GM19240 (cell line): ENCODE results near the gene PROCA1.
"Not testable (repeated sequence)": the region's sequence is repeated elsewhere in the genome, so short reads cannot be mapped to it uniquely, and the experiment has no call there.

Source experiments
- DNase-seq: peaks from one replicate; pipeline ENCODE4 v3.0.0; 2011; ENCODE audit warnings: low spot score; ENCODE audit not compliant: insufficient read length

PROCA1 gene

GRCh38 chr17:28725660-28726225 is 14.1 kb upstream of the PROCA1 start:
- DNase-seq, result no peak

DNA sequence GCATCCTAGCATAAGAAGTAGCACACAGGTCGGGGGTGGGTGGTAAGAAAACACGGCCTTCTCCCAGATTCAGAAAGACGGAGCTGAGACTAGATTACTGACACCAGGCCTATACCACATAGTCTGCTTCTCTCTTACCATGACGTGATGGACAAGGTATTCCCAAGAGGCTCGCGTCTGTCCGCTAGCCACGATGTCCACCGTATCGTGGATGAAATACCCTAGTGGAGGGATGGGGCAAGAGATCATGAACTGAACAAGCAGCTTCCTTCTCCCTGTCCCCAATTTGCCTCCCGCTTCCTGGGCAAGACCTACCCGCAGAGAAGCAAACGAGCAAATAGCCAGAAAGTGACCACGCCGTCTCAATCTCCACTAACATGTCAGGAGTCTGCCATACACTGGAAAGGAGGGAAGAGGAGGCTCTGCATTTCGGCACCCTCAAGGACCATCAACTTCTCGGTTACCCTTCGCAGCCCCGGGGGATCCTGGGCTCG is 13.5 kb upstream of the PROCA1 start:
- DNase-seq, result no peak

DNA sequence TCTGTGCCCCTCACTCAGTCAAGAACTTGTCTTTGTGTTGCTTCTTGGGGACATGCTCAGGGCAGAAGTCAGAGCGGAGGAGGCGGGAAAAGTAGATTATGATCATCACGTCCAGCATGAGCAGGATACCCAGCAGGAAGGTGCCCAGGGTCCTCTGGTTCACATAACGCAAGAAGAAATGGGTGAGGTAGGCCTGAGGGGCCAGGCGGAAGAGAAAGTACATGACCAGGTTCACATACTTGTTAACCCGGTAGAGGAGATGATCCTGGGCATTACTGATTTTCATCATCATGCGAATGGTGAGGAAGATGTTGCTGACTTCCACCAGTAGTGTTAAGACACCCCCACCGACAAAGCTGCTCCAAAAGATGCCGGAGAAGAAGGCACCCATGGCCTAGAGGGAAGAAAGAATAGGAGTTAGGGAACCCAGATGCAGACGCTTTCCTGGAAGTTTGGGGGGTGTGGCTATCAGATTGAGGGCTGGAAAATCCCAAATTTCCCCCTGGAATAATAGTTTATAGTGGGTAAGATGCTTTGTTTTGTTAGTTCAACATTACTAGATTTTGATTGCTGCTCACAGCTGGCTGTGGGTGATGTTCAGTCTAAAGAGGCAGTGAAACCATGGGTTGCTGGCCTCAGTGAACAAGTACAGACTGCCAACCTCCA is 12.9 kb upstream of the PROCA1 start:
- DNase-seq, result no peak

DNA sequence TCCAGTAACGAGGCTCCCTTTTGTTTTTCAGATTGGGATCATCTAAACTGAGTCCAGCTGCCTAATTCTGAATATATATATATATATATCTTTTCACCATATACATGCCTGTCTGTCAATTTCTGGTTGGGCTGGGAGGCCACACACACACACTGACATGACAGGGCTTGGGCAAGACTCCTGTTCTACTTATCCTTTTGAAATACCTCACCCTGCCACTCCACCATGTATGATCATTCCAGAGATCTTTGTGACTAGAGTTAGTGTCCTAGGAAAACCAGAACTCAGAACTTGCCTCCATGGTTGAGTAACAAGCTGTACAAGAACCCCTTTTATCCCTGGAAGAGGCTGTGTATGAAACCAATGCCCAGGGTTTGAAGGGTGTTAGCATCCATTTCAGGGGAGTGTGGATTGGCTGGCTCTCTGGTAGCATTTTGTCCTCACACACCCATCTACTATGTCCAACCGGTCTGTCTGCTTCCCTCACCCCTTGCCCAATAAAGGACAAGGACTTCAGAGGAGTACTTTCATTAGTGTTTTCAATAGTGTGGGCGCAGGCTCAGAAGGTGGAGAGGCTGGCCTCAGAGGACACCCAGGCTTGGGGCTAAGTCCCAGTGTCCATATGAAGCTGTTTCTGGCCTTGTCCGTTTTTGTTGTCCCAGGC is 12.3 kb upstream of the PROCA1 start:
- not testable (repeated sequence) for DNase-seq

DNA sequence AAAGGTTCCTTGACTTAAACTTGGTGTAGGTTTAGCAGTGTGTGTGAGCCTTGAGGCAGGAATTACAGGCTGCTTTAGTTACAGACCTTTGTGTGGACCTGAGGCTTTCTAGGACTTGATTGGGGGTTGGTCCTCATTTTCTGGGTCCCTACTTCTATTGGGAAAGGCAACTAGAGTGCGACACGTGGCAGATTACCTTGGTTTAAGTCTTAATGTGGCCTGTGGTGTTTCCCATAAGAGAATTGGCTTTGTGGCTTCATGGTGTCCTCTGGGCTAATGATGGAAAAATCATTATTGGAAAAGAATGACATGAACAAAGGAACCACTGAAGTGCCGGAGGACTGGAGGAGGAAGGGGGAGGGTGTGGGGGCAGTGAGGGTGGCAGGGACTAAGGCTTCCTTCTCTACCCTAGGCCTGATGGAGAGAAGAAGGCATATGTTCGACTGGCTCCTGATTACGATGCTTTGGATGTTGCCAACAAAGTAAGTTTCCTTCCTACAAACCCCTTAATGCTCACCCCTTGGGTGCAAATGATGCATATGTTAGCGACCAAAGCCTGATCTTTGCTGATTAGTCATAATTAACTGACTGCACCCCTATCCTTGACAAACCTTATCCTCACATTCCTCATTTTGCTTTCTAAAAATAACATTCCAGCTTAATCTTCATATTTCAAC is 11.6 kb upstream of the PROCA1 start:
- DNase-seq, result no peak

DNA sequence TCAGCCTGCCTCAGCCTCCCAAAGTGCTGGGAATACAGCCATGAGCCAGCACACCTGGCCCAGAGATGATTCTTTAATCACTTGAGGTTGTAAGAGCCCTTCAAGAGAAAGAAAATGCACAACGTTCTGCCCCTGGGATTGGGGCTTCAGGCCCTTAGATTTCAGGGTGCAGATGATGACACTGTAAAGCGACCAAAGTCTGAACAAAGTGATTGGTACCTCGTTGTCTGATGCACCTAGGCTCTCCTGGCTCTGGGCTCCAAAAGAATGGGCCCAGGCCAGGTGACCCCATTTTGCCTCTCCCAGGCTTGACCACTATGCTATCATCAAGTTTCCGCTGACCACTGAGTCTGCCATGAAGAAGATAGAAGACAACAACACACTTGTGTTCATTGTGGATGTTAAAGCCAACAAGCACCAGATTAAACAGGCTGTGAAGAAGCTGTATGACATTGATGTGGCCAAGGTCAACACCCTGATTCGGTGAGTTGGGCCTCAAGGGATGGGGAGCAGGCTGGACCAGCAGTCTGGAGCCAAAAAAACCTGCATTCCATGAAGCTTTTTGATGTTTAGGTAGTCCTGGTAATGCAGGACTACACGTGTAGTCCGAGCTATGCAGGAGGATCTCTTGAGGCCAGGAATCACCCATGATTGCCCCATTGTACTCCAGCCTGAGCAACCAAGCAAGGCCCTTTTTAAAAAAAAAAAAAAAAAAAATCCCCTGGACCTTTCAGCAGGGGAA is 10.9 kb upstream of the PROCA1 start:
- no peak for DNase-seq

GRCh38 chr17:28720997-28721329 is 9.3 kb upstream of the PROCA1 start:
- DNase-seq, result not testable (repeated sequence)

DNA sequence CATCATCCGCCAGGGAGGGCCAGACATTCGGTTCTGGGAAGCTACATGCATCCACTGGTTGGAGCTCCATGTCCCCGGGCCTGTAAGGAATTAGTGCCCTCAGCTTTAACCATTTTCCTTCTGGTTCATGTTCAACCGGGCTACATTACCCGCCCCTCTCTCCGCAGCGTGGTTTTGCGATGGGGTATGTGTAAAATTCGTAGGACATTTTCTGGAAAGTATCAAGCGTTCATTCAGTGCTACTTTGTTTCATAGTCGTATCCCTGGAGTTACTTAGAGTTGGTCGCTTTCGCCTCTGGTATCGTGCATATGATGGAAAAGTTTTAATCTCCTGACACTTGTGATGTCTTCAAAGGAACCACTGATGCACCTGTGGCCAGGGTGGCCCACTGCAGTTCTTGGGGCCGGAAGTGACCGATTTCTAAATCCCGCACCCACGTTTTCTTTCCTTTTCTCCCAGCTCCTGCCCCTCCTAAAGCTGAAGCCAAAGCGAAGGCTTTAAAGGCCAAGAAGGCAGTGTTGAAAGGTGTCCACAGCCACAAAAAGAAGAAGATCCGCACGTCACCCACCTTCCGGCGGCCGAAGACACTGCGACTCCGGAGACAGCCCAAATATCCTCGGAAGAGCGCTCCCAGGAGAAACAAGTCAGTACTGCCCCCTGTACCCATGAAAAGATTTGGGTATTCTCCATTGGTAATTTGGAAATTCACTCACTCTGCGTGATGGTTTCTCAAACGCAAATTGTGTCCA is 8.7 kb upstream of the PROCA1 start:
- no peak for DNase-seq

DNA sequence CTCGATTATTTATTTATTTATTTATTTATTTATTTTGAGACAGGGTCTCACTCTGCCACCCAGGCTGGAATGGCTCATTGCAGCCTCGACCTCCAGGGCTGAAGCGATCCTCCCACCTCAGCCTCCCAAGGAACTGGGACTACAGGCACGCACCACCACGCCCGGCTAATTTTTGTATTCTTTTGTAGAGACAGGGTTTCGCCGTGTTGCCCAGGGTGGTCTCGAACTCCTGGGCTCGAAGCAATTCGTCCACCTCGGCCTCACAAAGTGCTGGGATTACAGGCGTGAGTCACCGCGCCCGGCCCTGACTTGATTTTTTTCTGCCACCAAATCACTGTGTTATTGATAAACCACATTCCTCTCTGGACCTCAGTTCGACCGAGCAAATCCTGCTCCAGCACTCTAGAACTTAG is 7.3 kb upstream of the PROCA1 start:
- no peak for DNase-seq

GRCh38 chr17:28718333-28719020 is 6.8 kb upstream of the PROCA1 start:
- no peak for DNase-seq

DNA sequence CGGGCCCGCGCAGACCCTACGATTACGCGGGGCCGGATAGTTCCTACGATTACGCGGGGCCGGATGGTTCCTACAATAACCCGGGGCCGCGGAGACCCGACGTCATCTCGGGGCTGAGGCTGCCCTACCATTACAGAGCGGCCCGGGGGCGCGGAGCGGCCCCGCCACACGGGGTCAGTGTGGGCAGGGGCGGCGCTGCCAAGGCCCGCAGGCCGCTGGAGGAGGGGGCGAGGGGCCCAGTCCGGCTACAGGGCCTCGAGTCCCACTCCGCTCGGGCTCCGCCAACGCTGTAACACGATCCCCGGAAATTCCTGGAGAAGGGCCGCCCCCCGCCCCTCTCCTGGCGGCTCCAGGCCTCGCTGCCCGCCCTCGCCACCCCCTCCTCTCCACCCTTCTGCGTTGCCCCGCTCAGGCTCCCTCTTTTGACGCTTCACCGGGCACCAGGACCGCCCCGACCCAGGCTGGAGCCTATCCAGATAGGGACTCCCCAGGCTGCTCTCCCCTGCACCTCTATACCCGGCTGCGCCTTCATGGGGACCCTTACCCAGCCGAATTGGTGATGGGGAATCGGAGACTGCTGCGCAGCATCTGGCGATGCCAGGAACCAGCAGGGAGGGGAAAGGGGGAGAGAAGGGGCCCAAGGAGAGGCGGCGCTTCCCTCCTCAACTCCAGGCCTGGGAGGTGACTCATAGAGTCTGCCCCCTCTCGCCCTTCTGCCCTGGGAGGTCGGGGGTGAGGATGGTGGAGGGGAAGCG is 6.1 kb upstream of the PROCA1 start, which contains the start of gene RAB34:
RAB34 (minus strand) TSS at position 291 of the 755 bp plus-strand sequence. CDS start 602 bp downstream, outside the sequence.
- DNase-seq, result no peak

DNA sequence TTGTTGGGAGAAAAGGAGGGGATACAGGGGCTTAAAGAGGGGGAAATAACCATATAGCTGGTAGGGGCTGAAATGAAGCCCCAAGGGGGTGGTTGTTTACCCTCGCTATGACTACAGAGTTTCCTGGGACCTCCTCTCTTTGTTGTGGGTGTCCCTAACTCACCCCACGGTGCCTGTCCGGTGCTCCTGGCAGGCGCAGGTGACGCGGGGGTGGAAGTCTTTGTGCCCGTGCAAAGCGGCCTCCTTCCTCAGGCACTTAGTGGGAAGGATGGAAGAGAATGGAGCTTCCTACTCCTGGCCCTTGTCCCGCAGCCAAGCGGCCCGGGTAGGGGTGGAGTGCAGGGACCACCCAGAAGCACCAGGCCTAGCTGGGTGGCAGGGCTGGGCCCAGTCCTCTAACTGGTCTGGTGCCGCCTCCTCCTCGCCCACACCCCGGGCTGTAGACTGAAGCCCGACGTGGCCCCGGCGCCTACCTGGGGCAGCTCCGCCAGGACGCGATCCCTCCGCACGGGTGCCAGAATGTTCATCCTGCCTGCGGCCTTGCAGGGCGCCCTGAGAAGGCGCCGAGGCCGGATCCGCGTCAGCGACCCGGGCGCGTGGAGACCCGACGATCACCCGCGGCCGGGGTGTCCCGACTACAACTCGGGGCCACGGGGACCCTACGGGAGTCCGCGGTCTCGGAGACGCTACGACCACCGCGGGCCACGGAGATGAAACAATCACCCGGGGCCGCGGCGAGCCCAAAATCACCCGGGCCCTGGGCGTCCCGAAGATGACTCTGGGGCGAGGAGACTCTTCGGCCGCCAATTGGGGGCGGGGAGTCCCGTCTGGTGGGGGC is 5.3 kb upstream of the PROCA1 start:
- no peak for DNase-seq

GRCh38 chr17:28715217-28715616 is 3.5 kb upstream of the PROCA1 start:
- DNase-seq, result no peak

DNA sequence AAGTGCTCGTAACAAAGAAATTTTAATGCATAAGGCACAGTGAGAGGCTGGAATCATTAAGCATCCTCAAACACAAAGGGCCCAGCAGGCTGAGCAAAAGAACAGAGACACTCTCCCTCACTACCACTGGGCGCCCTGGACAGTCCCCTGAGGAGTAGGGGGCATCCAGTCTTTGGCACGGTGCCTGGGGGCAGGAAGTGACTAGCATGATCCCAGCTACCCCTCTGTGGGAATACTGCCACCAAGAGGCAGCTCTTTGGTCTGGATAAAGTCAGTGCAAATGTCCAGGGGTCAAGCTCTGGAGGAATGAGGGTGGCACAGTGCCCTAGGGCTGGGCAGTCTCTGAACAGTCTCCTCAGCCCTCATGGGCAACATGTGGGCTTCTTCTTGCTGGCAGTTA is 2.6 kb upstream of the PROCA1 start:
- no peak for DNase-seq

- DNase-seq, result no peak
These were observed 1.2 kb upstream of the PROCA1 start for GRCh38 chr17:28712705-28713415.

DNA sequence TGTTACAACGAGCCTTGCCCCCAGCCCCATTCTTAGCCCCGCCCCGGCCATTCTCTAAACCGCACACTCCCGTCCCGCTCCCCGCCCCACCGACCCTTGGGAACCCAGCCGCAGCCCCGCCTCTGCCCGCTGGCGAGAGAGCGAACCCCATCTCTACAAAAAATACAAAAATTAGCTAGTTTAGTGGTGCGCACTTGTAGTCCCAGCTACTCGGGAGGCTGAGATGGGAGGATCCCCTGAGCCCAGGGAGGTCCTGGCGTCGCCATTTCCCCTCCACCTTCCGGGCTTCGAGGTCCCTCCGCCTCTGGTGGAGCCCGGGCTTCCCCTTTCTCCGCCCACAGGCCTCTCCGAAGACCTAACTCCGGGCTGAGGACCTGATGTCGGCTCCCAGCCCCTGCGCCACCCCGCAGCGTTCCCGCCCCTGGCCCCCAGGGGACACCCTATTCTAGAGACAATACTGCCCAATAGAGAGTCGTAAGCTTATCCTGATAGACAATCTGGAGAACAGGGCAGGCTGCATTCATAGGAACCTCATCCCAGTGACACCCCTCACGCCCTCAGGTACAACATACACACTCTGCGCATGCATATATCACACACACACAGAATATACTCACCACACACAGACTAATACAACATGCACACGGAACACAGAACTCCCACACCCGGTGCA is 480 bp upstream of the PROCA1 start:
- DNase-seq, result peak; percentile 66
